GM23338 (cell line): ENCODE measurements around the gene ATF7IP. TPM values are rescaled to one million over a fixed set of nuclear protein-coding genes. Genes with fewer than 3 reads are reported as not detected.
"Not testable (repeated sequence)": the region's sequence is repeated elsewhere in the genome, so short reads cannot be mapped to it uniquely, and the experiment has no call there.

Source experiments
- ATAC-seq: fragments of 200-7000 bp; cut with Tn5 transposase; 3 replicates; pipeline ENCODE4 v1.9.1; 2020
- DNase-seq: peaks from one replicate; pipeline ENCODE4 v3.0.0-alpha.2; 2015; ENCODE audit warnings: low spot score
- H2AFZ ChIP-seq: fragments of 200-600 bp; sonication (generic); 2 replicates; pipeline ENCODE4 v1.8.0; 2016; ENCODE audit warnings: antibody characterized with exemption, mild to moderate bottlenecking, moderate library complexity
- H3F3A ChIP-seq: fragments of 200-600 bp; sonication (generic); replicated peaks from 2 replicates; pipeline ENCODE4 v1.8.0; 2017; ENCODE audit warnings: antibody characterized with exemption, mixed run types, low read depth
- H3K27ac ChIP-seq: fragments of 200-600 bp; sonication (generic); 2 replicates; pipeline ENCODE4 v1.6.1; 2016; ENCODE audit warnings: low read depth
- H3K27me3 ChIP-seq: fragments of 200-600 bp; sonication (generic); 2 replicates; pipeline ENCODE4 v1.8.0; 2016; ENCODE audit warnings: mild to moderate bottlenecking, mixed run types, moderate library complexity; ENCODE audit not compliant: insufficient read depth
- H3K36me3 ChIP-seq: fragments of 200-600 bp; sonication (generic); 2 replicates; pipeline ENCODE4 v1.8.0; 2016; ENCODE audit warnings: mild to moderate bottlenecking; ENCODE audit not compliant: insufficient read depth
- H3K4me1 ChIP-seq: fragments of 200-600 bp; sonication (generic); 2 replicates; pipeline ENCODE4 v1.8.0; 2016; ENCODE audit warnings: mild to moderate bottlenecking, moderate library complexity; ENCODE audit not compliant: insufficient read depth
- H3K4me2 ChIP-seq: fragments of 200-600 bp; sonication (generic); 2 replicates; pipeline ENCODE4 v1.7.1; 2017; ENCODE audit warnings: mixed run types
- H3K4me3 ChIP-seq: fragments of 200-600 bp; sonication (generic); 2 replicates; pipeline ENCODE4 v1.6.1; 2016; ENCODE audit warnings: mixed run types
- H3K79me2 ChIP-seq: fragments of 200-600 bp; sonication (generic); replicated peaks from 2 replicates; pipeline ENCODE4 v1.8.0; 2017; ENCODE audit warnings: mild to moderate bottlenecking; ENCODE audit not compliant: insufficient read depth
- H3K9me2 ChIP-seq: fragments of 200-600 bp; sonication (generic); 2 replicates; pipeline ENCODE4 v1.8.0; 2017; ENCODE audit not compliant: insufficient read depth
- H4K20me1 ChIP-seq: fragments of 200-600 bp; sonication (generic); replicated peaks from 2 replicates; pipeline ENCODE4 v1.8.0; 2017; ENCODE audit warnings: mild to moderate bottlenecking; ENCODE audit not compliant: insufficient read depth
- H3K27ac Mint-ChIP-seq: 2 replicates; pipeline ENCODE4 v1.8.0; 2020; ENCODE audit warnings: inconsistent platforms, mild to moderate bottlenecking, moderate library complexity, mixed read lengths
- H3K27me3 Mint-ChIP-seq: 3 replicates; pipeline ENCODE4 v1.8.0; 2022; ENCODE audit warnings: low read depth, mild to moderate bottlenecking, moderate library complexity, mixed read lengths, inconsistent platforms; ENCODE audit not compliant: insufficient read depth, poor library complexity
- H3K36me3 Mint-ChIP-seq: 3 replicates; pipeline ENCODE4 v1.8.0; 2021; ENCODE audit warnings: low read depth, mild to moderate bottlenecking, inconsistent platforms, moderate library complexity, mixed read lengths
- H3K4me1 Mint-ChIP-seq: 3 replicates; pipeline ENCODE4 v1.8.0; 2020; ENCODE audit warnings: mild to moderate bottlenecking, inconsistent platforms, mixed read lengths
- H3K4me3 Mint-ChIP-seq: 3 replicates; pipeline ENCODE4 v1.8.0; 2021; ENCODE audit warnings: moderate library complexity, mild to moderate bottlenecking, inconsistent platforms, mixed read lengths
- H3K9me3 Mint-ChIP-seq: 3 replicates; pipeline ENCODE4 v1.8.0; 2020; ENCODE audit warnings: moderate library complexity, mild to moderate bottlenecking, inconsistent platforms, mixed read lengths
- CREB1 ChIP-seq: fragments of 250-450 bp; sonication (Bioruptor Pico); IDR thresholded peaks from 2 replicates; pipeline ENCODE4 v1.5.0; 2020; ENCODE audit warnings: low read depth, mild to moderate bottlenecking, moderate library complexity
- ETS1 ChIP-seq: IDR thresholded peaks from 2 replicates; pipeline ENCODE4 v1.6.1; 2016; ENCODE audit warnings: antibody characterized with exemption
- EZH2phosphoT487 ChIP-seq: fragments of 200-600 bp; sonication (generic); IDR thresholded peaks from one replicate; pipeline ENCODE4 v1.8.1; 2018; ENCODE audit warnings: antibody characterized with exemption; ENCODE audit not compliant: unreplicated experiment
- JUNB ChIP-seq: IDR thresholded peaks from one replicate; pipeline ENCODE4 v1.6.1; 2016; ENCODE audit warnings: antibody characterized with exemption; ENCODE audit not compliant: unreplicated experiment
- STAT1 ChIP-seq: IDR thresholded peaks from one replicate; pipeline ENCODE4 v1.6.1; 2016; ENCODE audit warnings: antibody characterized with exemption; ENCODE audit not compliant: unreplicated experiment
- ZNF114 ChIP-seq: fragments of 250-450 bp; sonication (Bioruptor Pico); IDR thresholded peaks from 2 replicates; pipeline ENCODE4 v1.5.0; 2020; ENCODE audit warnings: mild to moderate bottlenecking, moderate library complexity
- polyA plus RNA-seq: library from polyadenylated mRNA; unstranded; fragments of >200 nt; fragmentation: Nextera tagmentation; extraction: Ambion mirVana; gene quantifications from 2 replicates; pipeline ENCODE4 v1.2.1, GENCODE V29; 2016
- total RNA-seq: library from RNA; depleted of rRNA; stranded (reverse); fragments of >200 nt; shearing (Covaris generic); gene quantifications from 2 replicates; pipeline ENCODE4 v1.2.3, GENCODE V29; 2014
- TF ChIP-seq, protein P1 (sequence below): IDR thresholded peaks from one replicate; pipeline ENCODE4 v1.6.1; 2018; ENCODE audit warnings: antibody characterized with exemption; ENCODE audit not compliant: unreplicated experiment

The ATF7IP gene
- total and polyA plus RNA-seq, 2 experiments from 2014 or later, result 76.4 to 118 TPM

DNA sequence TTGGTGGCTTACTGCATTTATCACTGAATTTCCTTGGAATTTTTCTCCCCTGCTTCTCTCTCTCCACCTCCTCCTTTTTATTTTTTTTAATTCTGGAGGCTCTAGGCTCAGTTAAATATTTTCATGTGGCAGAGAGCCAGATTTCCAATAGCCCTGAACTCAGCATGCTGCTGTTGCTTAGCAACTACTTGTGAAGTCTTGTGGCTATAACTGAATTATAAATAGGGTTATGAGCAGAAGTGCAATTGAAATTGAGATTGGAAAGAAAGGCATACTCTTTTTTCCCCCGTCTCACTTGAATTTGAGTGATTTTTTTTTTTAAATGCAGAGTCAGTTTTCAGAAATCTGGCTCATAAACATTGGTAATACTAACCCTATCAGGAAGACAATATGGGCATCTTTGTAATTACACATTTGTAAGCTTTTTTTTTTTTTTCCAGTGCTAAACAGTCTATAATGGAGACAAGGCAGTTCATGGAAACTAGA, 38.3 kb downstream of the ATF7IP start (continued):
- TF ChIP-seq, protein P1, sequence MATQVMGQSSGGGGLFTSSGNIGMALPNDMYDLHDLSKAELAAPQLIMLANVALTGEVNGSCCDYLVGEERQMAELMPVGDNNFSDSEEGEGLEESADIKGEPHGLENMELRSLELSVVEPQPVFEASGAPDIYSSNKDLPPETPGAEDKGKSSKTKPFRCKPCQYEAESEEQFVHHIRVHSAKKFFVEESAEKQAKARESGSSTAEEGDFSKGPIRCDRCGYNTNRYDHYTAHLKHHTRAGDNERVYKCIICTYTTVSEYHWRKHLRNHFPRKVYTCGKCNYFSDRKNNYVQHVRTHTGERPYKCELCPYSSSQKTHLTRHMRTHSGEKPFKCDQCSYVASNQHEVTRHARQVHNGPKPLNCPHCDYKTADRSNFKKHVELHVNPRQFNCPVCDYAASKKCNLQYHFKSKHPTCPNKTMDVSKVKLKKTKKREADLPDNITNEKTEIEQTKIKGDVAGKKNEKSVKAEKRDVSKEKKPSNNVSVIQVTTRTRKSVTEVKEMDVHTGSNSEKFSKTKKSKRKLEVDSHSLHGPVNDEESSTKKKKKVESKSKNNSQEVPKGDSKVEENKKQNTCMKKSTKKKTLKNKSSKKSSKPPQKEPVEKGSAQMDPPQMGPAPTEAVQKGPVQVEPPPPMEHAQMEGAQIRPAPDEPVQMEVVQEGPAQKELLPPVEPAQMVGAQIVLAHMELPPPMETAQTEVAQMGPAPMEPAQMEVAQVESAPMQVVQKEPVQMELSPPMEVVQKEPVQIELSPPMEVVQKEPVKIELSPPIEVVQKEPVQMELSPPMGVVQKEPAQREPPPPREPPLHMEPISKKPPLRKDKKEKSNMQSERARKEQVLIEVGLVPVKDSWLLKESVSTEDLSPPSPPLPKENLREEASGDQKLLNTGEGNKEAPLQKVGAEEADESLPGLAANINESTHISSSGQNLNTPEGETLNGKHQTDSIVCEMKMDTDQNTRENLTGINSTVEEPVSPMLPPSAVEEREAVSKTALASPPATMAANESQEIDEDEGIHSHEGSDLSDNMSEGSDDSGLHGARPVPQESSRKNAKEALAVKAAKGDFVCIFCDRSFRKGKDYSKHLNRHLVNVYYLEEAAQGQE, result no peak
- TF ChIP-seq CREB1 (CRISPR knock-in tag) (no peak), ZNF114 (CRISPR knock-in tag) (no peak), STAT1 (no peak), EZH2phosphoT487 (no peak), ETS1 (no peak)

DNA sequence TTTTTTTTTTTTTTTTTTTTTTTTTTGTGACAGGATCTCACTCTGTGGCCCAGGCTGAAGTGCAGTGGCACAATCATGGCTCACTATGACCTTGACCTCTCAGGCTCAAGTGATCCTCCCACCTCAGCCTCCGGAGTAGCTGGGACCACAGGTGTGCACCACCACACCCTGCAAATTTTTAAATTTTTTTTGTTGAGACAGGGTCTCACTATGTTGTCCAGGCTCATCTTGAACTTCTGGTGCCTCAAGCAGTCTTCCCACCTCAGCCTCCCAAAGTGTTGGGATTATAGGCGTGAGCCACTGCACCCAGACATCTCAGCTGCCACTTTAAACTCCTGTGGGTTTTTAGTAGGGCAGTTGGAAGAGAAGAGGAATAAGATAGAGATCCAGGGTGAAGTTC, 39.9 kb downstream of the ATF7IP start:
- H3K36me3 Mint-ChIP-seq, ATAC-seq, H3K27ac Mint-ChIP-seq, H3F3A ChIP-seq, H3K4me3 Mint-ChIP-seq, H3K4me2 ChIP-seq, H2AFZ ChIP-seq, DNase-seq, H3K9me2 ChIP-seq, H3K4me3 ChIP-seq, H3K27me3 Mint-ChIP-seq, H3K27me3 ChIP-seq, H3K36me3 ChIP-seq, H3K9me3 Mint-ChIP-seq, H3K27ac ChIP-seq: not testable (repeated sequence)
- H3K4me1 ChIP-seq, result peaks cover 28% of the 10 kb centered on the region
- H4K20me1 ChIP-seq, result peaks cover 41% of the 10 kb centered on the region
- H3K79me2 ChIP-seq, result peaks cover 100% of the 10 kb centered on the region
- peaks cover 39% of the 10 kb centered on the region for H3K4me1 Mint-ChIP-seq

GRCh38 chr12:14408208-14408607, 42.7 kb downstream of the ATF7IP start:
- Mint-ChIP-seq H3K9me3 (no peaks in the 10 kb centered on the region), H3K36me3 (peaks cover 7% of the 10 kb centered on the region; the same call in 2 of the 3 replicates), H3K27me3 (no peaks in the 10 kb centered on the region), H3K27ac (no peak overlapping the region), H3K4me1 (peaks cover 28% of the 10 kb centered on the region), H3K4me3 (no peak overlapping the region)
- Histone ChIP-seq H3F3A (no peaks in the 10 kb centered on the region), H3K27ac (no peak overlapping the region), H3K36me3 (no peaks in the 10 kb centered on the region), H3K4me2 (no peak overlapping the region), H4K20me1 (peaks cover 28% of the 10 kb centered on the region), H3K27me3 (no peaks in the 10 kb centered on the region), H3K79me2 (peaks cover 100% of the 10 kb centered on the region), H3K4me1 (peaks cover 7% of the 10 kb centered on the region), H3K4me3 (no peak overlapping the region), H2AFZ (no peak overlapping the region), H3K9me2 (no peaks in the 10 kb centered on the region)
- ATAC-seq (peak; percentile 39; the same call in 2 of the 3 replicates), DNase-seq (peak; percentile 81)
- TF ChIP-seq, protein P1, result no peak
- no peak for TF ChIP-seq JUNB
